Vagina (tissue), 2 donors: ENCODE results near the gene VNN1.

Experiments used
- POLR2A ChIP-seq, 2 donors: fragments of 450-650 bp; IDR thresholded peaks; one replicate each; pipeline ENCODE4 v1.6.1; 2017; ENCODE audit warnings: antibody characterized with exemption in 2 of 2, mild to moderate bottlenecking in 2 of 2, moderate library complexity in 2 of 2
- POLR2AphosphoS5 ChIP-seq, 2 donors: sonication (generic); formaldehyde crosslinking; IDR thresholded peaks; one replicate each; pipeline ENCODE4 v1.9.0; 2017; ENCODE audit warnings: antibody characterized with exemption in 2 of 2, mild to moderate bottlenecking in 2 of 2, low read depth in 1 of 2; ENCODE audit not compliant: insufficient read depth in 1 of 2
- TF ChIP-seq, protein P1 (sequence below), 3 experiments: fragments of 450-650 bp in 2 of 3; fragments of 200-600 bp in 1 of 3; sonication (generic) in 1 of 3; IDR thresholded peaks; one replicate each; pipeline ENCODE4 v1.5.1; 2017 to 2019; ENCODE audit warnings: antibody characterized with exemption in 3 of 3, mild to moderate bottlenecking in 2 of 3, moderate library complexity in 2 of 3

- TF ChIP-seq, protein P1, sequence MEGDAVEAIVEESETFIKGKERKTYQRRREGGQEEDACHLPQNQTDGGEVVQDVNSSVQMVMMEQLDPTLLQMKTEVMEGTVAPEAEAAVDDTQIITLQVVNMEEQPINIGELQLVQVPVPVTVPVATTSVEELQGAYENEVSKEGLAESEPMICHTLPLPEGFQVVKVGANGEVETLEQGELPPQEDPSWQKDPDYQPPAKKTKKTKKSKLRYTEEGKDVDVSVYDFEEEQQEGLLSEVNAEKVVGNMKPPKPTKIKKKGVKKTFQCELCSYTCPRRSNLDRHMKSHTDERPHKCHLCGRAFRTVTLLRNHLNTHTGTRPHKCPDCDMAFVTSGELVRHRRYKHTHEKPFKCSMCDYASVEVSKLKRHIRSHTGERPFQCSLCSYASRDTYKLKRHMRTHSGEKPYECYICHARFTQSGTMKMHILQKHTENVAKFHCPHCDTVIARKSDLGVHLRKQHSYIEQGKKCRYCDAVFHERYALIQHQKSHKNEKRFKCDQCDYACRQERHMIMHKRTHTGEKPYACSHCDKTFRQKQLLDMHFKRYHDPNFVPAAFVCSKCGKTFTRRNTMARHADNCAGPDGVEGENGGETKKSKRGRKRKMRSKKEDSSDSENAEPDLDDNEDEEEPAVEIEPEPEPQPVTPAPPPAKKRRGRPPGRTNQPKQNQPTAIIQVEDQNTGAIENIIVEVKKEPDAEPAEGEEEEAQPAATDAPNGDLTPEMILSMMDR (IDR thresholded peaks at IDR 0.05) = no peak
- no peak for TF ChIP-seq POLR2A (IDR thresholded peaks at IDR 0.05)
- TF ChIP-seq POLR2AphosphoS5 (IDR thresholded peaks at IDR 0.05; ENCODE audit: insufficient read depth in 1 of 2, low read depth in 1 of 2) = no peak
Measured at GRCh38 chr6:132749111-132749510, 35.3 kb upstream of the VNN1 start.
